Uterus (tissue), 2 donors: ENCODE data around the gene STPG4.

Source experiments
- CTCF ChIP-seq, 4 experiments: fragments of 200-600 bp in 2 of 4; fragments of 450-650 bp in 2 of 4; sonication (generic) in 2 of 4; IDR thresholded peaks; one replicate each; pipeline ENCODE4 v1.5.1; 2016 to 2019; ENCODE audit warnings: antibody characterized with exemption in 4 of 4, mild to moderate bottlenecking in 2 of 4, moderate library complexity in 1 of 4
- POLR2A ChIP-seq, 2 donors: fragments of 450-650 bp; IDR thresholded peaks; one replicate each; pipeline ENCODE4 v1.6.1; 2016; ENCODE audit warnings: antibody characterized with exemption in 2 of 2, mild to moderate bottlenecking in 1 of 2, moderate library complexity in 1 of 2

GRCh38 chr2:47039913-47040562, 115.1 kb downstream of the STPG4 start:
- no peak for TF ChIP-seq POLR2A (IDR thresholded peaks at IDR 0.05)
- no peak for TF ChIP-seq CTCF (IDR thresholded peaks at IDR 0.05)
